GM21737 (cell line): Measurements from ENCODE around the gene MAP7.
"Not testable (repeated sequence)": the region's sequence is repeated elsewhere in the genome, so short reads cannot be mapped to it uniquely, and the experiment has no call there.

Experiments used
- ATAC-seq: cut with Tn5 transposase; IDR thresholded peaks from one replicate; pipeline ENCODE4 v1.9.1; 2021; ENCODE audit warnings: mild to moderate bottlenecking, moderate library complexity; ENCODE audit not compliant: unreplicated experiment

Gene MAP7

GRCh38 chr6:136401236-136401635 lies 149.0 kb downstream of the MAP7 start:
- ATAC-seq, result not testable (repeated sequence)

DNA sequence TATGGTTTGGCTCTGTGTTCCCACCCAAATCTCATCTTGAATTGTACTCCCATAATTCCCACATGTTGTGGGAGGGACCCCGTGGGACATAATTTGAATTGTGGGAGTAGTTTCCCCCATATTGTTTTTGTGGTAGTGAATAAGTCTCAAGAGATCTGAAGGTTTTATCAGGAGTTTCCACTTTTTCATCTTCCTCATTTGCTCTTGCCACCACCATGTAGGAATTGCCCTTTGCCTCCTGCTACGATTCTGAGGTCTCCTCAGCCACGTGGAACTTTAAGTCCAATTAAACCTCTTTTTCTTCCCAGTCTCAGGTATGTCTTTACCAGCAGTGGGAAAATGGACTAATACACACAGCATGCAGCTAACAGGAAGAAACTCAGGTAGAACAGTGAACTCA lies 151.8 kb downstream of the MAP7 start:
- ATAC-seq, result no peak

DNA sequence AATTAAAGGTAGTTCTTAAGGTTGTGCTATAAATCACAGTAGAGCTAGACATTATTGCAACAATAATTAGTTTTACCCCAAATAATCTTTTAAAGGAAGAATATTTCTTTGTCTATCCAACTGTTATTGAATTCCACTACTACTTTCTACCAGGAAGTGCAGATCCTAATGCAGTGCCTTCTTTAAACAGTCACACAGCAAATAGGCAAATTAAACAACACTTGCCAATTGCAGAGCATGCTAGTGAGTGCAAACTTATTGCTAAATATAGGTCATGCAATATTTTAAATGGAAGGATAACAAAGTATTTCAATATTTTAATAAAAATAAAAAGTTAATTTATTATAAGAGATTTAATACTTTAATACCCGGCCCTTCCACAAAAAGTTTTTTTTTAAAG lies 153.3 kb downstream of the MAP7 start:
- no peak for ATAC-seq

GRCh38 chr6:136390959-136391358 lies 159.3 kb downstream of the MAP7 start:
- not testable (repeated sequence) for ATAC-seq

DNA sequence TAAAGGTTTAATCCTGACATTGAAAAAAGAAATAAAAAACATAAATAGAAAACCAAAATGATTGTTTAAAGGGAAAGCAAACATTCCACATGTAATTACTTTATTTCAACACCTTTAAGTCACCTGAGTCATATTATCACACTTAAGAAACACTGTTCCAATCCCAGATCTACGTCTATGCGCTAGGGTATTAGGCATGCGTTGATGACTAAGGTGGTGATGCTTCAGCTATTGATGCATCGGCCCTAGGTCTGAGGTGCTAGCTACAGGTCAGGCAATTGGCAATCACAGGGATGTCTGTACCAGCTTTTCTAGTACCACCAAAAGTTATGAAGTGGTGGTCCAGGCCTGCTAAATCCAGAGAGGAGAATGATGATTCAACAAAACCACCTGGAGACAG lies 162.9 kb downstream of the MAP7 start:
- no peak for ATAC-seq

GRCh38 chr6:136383268-136383937 lies 166.8 kb downstream of the MAP7 start:
- ATAC-seq, result no peak

DNA sequence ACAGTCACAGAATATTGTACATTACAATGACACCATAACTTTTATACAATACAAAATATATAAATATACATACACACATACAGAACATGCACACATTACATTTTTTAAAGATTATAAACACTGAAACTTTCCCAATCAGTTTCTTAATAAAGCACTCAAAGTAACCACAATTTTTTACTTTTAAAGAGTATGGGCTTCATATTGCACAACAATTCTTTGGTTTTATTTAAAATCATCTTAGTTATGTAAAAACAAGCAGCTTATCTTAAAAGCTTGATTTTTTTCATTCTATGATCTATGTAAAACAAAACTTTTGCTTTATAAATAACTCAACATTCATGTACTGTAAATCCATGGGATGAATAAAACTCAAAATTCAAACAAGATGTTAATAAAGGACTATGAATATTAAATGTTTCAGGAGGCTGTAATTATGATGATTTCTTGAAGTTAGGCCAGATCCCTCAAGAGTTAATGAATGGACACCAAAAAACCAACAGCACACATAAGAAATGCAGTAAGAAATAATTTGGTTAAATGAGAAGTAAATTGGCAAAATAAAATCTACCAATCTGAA lies 167.5 kb downstream of the MAP7 start:
- ATAC-seq, result no peak

- no peak for ATAC-seq
These were observed 171.3 kb downstream of the MAP7 start for GRCh38 chr6:136378888-136379287.

DNA sequence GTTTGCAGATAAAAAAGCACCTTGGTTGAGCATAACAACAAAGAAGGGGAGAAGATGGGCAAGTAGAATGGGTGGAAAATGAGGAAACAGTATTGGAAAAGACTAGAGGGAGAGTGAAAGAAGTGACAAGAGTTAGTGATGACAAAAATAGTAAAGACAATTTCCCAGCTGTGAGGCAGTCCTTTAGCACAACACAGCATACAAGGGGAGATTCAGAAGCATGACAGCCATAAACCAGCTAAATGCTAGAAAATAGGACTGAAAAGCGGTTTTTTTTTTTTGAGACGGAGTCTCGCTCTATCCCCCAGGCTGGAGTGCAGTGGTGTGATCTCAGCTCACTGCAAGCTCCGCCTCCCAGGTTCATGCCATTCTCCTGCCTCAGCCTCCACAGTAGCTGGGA lies 174.4 kb downstream of the MAP7 start:
- ATAC-seq, result not testable (repeated sequence)

- no peak for ATAC-seq
These were observed 178.3 kb downstream of the MAP7 start for GRCh38 chr6:136371959-136372358.

DNA sequence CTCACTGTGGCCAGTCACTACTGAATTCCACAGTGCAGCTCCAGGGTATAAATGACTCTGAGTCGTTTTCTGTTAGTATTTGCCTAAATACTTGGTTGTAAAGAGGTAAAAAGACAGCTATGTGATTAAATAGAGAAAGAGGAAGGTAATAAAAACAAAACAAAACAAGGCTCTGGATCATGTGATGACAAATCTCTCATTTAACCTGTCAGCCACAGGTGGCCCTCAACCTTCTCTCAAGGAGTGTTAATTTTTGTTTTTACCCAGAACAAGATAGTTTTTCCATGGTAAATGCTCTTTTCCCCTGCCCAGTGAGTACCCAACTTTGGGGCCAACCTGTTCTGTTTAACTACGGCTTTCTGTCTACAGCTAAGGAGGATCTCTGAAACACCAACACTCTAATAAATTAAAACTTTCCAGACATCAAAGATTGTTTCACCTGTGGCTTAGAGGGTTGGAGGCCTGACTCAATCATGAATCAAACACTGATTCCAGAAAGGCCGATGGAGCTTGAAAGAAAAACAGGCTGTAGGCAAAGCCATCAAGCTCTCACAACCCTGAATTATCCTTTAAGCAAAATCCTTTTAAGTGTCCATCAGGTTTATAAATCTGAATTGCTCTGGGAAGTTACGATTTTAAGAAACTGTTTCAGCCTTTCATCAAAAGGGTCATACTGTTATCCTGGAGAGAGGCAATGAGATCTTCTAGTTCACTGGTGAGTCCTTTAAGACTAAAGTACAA lies 179.1 kb downstream of the MAP7 start:
- ATAC-seq, result no peak

GRCh38 chr6:136365776-136366354 lies 184.4 kb downstream of the MAP7 start:
- ATAC-seq, result no peak

GRCh38 chr6:136362421-136363356 lies 187.5 kb downstream of the MAP7 start:
- no peak for ATAC-seq

- ATAC-seq, result no peak
These were observed 188.4 kb downstream of the MAP7 start for GRCh38 chr6:136361787-136362186.

GRCh38 chr6:136360783-136361182 lies 189.4 kb downstream of the MAP7 start:
- ATAC-seq, result no peak

GRCh38 chr6:136359851-136360250 lies 190.4 kb downstream of the MAP7 start:
- no peak for ATAC-seq

DNA sequence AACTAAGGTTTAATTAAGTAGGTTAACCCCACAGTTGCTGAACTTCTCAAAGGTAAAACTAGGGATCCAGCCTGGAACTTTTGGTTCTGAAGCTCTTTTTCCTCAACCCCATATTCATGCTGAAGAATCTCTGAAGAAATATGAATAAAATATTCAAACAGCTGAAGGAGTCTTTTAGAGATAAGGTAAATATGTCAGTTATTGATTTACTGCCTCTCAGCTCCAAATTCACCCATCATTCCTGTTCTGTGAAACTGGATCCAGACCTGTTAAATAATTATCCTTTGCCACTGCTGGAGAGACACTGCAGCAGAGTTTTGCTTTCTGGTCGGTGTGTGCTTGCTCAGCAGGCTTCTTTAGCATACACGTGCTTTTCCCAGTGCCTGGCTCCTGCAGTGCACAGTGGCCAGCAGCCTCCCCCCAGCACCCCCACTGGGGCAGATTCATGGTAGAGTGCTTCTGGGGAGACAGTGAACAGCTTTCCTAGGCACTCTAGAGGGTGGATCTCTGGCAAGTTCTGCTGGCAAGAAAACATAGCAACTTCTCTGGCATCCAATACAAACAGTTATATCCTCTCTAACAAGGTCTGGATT lies 198.6 kb downstream of the MAP7 start:
- no peak for ATAC-seq

- no peak for ATAC-seq
These were observed 199.3 kb downstream of the MAP7 start for GRCh38 chr6:136350914-136351313.

GRCh38 chr6:136347847-136348246 lies 202.4 kb downstream of the MAP7 start:
- no peak for ATAC-seq

DNA sequence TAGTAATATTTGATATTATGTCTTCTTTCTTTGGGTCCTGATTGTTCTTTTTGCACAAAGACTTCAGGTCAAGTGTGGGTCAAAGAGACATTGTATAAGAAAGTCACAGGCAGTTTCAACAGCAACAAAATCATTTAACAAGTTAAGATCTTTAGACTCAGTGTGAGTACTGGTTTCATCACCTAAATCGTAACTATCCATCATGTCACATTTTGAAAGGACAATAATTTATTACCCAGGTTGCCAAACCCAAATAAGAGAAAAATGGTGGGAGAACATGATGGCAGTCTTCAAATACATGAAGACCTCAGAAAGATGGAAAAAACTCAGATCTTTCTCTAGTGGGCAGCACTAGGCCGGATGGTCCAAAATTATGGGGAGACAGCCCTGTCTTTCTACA lies 205.1 kb downstream of the MAP7 start:
- ATAC-seq, result no peak
